Vagina (tissue), 2 donors: ENCODE measurements around the gene DYRK1A. TPM values are rescaled to one million over a fixed set of nuclear protein-coding genes. Genes with fewer than 3 reads are reported as not detected.

Experiments
- DNase-seq, 2 donors: peaks; one replicate each; pipeline ENCODE4 v3.0.0-alpha.2; 2017; ENCODE audit errors: extremely low spot score in 2 of 2
- H3K27ac ChIP-seq: fragments of 200-600 bp; sonication (generic); one replicate; pipeline ENCODE4 v1.5.1; 2019
- H3K27me3 ChIP-seq: fragments of 200-600 bp; sonication (generic); one replicate; pipeline ENCODE4 v1.5.1; 2019
- H3K36me3 ChIP-seq, 2 donors: fragments of 200-600 bp; sonication (generic); one replicate each; pipeline ENCODE4 v1.5.1; 2017 to 2019
- H3K4me1 ChIP-seq: fragments of 200-600 bp; sonication (generic); one replicate; pipeline ENCODE4 v1.5.1; 2019
- H3K4me3 ChIP-seq, 2 donors: fragments of 200-600 bp; sonication (generic); 1 replicate in 1 of 2; 2 replicates in 1 of 2; pipeline ENCODE4 v1.5.1; 2016 to 2019
- H3K9me3 ChIP-seq: fragments of 200-600 bp; sonication (generic); one replicate; pipeline ENCODE4 v1.5.1; 2019
- POLR2A ChIP-seq, 2 donors: fragments of 450-650 bp; IDR thresholded peaks; one replicate each; pipeline ENCODE4 v1.6.1; 2017; ENCODE audit warnings: antibody characterized with exemption in 2 of 2, mild to moderate bottlenecking in 2 of 2, moderate library complexity in 2 of 2
- POLR2AphosphoS5 ChIP-seq, 2 donors: sonication (generic); formaldehyde crosslinking; IDR thresholded peaks; one replicate each; pipeline ENCODE4 v1.9.0; 2017; ENCODE audit warnings: antibody characterized with exemption in 2 of 2, mild to moderate bottlenecking in 2 of 2, low read depth in 1 of 2; ENCODE audit not compliant: insufficient read depth in 1 of 2
- intact Hi-C: fragments of 100-400 bp; cut with DNase I; formaldehyde crosslinking; loops from one replicate; pipeline ENCODE4 v1.15.1; 2023
- total RNA-seq: library from RNA; depleted of rRNA; stranded (reverse); fragments of >200 nt; gene quantifications from one replicate; pipeline ENCODE4 v1.2.3, GENCODE V29; 2016
- TF ChIP-seq, protein P1 (sequence below), 3 experiments: fragments of 450-650 bp in 2 of 3; fragments of 200-600 bp in 1 of 3; sonication (generic) in 1 of 3; IDR thresholded peaks; one replicate each; pipeline ENCODE4 v1.5.1; 2017 to 2019; ENCODE audit warnings: antibody characterized with exemption in 3 of 3, mild to moderate bottlenecking in 2 of 3, moderate library complexity in 2 of 3

DYRK1A gene
- total RNA-seq, 1 donor from 2014 or later, result 78.1 TPM

DNA sequence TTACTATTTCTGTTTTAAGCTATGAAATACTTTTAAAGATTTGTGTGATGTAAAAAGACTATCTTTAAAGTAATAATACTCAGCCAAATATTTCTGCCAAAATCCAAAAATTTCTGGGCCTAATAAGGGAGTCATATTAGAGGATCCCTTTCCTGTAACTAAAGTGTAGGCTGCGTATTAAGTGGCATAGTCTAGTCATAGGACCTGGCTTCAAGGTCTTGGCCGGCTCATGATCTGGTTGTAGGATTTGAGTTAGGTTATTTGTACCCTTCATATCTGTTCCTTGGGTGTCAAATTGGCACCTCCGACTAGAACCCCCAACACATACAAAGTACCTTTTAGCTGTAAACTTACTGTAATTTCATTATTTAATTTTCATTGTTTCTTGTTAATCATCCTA lies 107.8 kb downstream of the DYRK1A start:
- no peak overlapping the region for H3K27ac ChIP-seq
- intact Hi-C loops, result no loop called here
- no peaks in the 10 kb centered on the region for H3K9me3 ChIP-seq
- no peaks in the 10 kb centered on the region for H3K27me3 ChIP-seq
- no peaks in the 10 kb centered on the region for H3K36me3 ChIP-seq
- H3K4me3 ChIP-seq, result no peak overlapping the region
- DNase-seq, result no peak
- peaks cover 35% of the 10 kb centered on the region for H3K4me1 ChIP-seq
- TF ChIP-seq, protein P1, sequence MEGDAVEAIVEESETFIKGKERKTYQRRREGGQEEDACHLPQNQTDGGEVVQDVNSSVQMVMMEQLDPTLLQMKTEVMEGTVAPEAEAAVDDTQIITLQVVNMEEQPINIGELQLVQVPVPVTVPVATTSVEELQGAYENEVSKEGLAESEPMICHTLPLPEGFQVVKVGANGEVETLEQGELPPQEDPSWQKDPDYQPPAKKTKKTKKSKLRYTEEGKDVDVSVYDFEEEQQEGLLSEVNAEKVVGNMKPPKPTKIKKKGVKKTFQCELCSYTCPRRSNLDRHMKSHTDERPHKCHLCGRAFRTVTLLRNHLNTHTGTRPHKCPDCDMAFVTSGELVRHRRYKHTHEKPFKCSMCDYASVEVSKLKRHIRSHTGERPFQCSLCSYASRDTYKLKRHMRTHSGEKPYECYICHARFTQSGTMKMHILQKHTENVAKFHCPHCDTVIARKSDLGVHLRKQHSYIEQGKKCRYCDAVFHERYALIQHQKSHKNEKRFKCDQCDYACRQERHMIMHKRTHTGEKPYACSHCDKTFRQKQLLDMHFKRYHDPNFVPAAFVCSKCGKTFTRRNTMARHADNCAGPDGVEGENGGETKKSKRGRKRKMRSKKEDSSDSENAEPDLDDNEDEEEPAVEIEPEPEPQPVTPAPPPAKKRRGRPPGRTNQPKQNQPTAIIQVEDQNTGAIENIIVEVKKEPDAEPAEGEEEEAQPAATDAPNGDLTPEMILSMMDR (IDR thresholded peaks at IDR 0.05), result no peak
- TF ChIP-seq POLR2AphosphoS5 (IDR thresholded peaks at IDR 0.05; ENCODE audit: insufficient read depth in 1 of 2, low read depth in 1 of 2), result no peak
- no peak for TF ChIP-seq POLR2A (IDR thresholded peaks at IDR 0.05)

DNA sequence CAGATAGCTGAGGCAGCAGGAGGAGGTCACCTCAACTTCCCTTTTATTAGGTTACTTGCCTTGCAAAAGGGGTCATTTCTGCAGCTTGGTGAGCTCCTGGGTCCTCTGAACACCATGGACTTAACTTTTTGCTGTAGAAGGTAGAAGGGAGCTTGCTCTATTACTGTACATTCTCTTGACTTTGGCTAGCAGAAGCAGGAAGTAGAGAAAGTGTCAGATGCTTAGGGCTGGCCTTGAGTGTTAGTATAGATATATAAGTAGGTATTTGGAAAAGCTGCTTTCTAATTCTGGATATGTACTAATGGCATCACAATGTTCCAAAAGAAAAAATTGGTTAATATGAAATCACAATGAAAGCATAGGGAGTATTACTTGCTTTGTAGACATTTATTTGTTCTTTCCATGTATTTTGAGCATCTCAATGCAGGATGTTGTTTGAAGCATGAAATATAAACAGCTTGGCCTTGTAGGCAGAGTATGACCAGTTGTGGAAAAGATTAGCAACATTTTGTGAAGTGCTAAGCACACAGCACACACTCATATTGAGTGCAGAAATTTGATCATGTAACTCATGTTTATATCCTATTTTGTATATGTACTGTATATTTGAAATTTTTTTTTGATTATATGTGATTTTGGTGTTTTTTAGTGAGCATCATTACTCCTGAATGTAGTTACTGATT lies 108.8 kb downstream of the DYRK1A start:
- Histone ChIP-seq H3K4me1 (peaks cover 35% of the 10 kb centered on the region), H3K9me3 (no peaks in the 10 kb centered on the region), H3K27me3 (no peaks in the 10 kb centered on the region), H3K4me3 (no peak overlapping the region), H3K36me3 (peaks cover 0 to 4% of the 10 kb centered on the region in 2 donors), H3K27ac (no peak overlapping the region)
- no peak for DNase-seq
- no peak for TF ChIP-seq POLR2AphosphoS5 (IDR thresholded peaks at IDR 0.05; ENCODE audit: insufficient read depth in 1 of 2, low read depth in 1 of 2)
- TF ChIP-seq, protein P1 (IDR thresholded peaks at IDR 0.05), result no peak
- no peak for TF ChIP-seq POLR2A (IDR thresholded peaks at IDR 0.05)
- intact Hi-C loops, result no loop called here

DNA sequence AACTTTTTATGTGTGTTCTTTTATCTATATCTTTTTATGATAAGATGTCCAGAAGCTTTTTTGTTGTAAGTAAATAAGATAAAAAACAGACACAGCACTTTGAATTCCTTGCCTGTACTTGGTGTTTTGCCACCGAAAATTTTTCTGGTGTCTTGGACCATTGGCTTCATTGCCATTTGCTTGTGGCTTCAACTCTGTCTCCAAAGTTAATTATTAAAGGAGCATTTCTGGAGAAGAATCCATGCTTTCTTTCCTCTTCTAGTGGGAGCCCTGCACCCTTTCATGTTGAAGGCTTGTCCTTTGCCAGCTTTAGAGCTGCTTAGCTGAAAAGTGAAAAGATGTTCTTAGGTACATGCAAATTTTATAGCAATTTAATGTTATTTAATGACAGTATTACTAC lies 112.2 kb downstream of the DYRK1A start:
- Histone ChIP-seq H3K27me3 (no peaks in the 10 kb centered on the region), H3K27ac (no peak overlapping the region), H3K9me3 (no peaks in the 10 kb centered on the region), H3K4me3 (no peak overlapping the region), H3K36me3 (peaks cover 0 to 26% of the 10 kb centered on the region in 2 donors), H3K4me1 (peaks cover 35% of the 10 kb centered on the region)
- intact Hi-C loops, result no loop called here
- TF ChIP-seq POLR2AphosphoS5 (IDR thresholded peaks at IDR 0.05; ENCODE audit: insufficient read depth in 1 of 2, low read depth in 1 of 2) (no peak), POLR2A (IDR thresholded peaks at IDR 0.05) (no peak)
- TF ChIP-seq, protein P1 (IDR thresholded peaks at IDR 0.05), result no peak
- DNase-seq, result no peak

DNA sequence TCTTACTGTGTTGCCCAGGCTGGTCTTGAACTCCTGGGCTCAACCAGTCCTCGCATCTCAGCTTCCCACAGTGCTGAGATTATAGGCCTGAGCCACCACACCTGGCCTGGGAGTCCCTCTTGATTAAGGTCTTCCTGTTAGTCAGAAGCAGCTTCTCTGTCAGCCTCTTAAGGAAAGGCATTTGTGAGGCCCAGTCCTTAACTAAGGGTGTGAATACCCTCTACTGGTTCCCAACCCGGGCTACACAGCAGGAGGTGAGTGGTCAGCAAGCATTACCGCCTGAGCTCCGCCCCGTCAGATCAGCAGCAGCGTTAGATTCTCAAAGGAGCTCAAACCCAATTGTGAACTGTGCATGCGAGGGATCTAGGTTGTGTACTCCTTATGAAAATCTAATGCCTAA lies 117.2 kb downstream of the DYRK1A start:
- TF ChIP-seq, protein P1 (IDR thresholded peaks at IDR 0.05), result no peak
- TF ChIP-seq POLR2A (IDR thresholded peaks at IDR 0.05), result no peak
- H3K27me3 ChIP-seq, result no peaks in the 10 kb centered on the region
- no peaks in the 10 kb centered on the region for H3K9me3 ChIP-seq
- intact Hi-C loops, result no loop called here
- no peaks in the 10 kb centered on the region for H3K4me1 ChIP-seq
- DNase-seq, result no peak
- peaks cover 0 to 40% of the 10 kb centered on the region in 2 donors for H3K36me3 ChIP-seq
- H3K27ac ChIP-seq, result no peak overlapping the region
- H3K4me3 ChIP-seq, result no peak overlapping the region
